Inferior parietal cortex (tissue), 1 donor: ENCODE data around the gene GTF2F2.
"Not testable (repeated sequence)": the region's sequence is repeated elsewhere in the genome, so short reads cannot be mapped to it uniquely, and the experiment has no call there.

ENCODE experiments used
- DNase-seq: peaks from one replicate; pipeline ENCODE4 v3.0.0-alpha.2; 2016; ENCODE audit errors: extremely low spot score

The GTF2F2 gene

GRCh38 chr13:45249662-45250061, 129.4 kb downstream of the GTF2F2 start:
- DNase-seq: no peak

- no peak for DNase-seq
These were observed 134.1 kb downstream of the GTF2F2 start for GRCh38 chr13:45254396-45254795.

- no peak for DNase-seq
These were observed 135.1 kb downstream of the GTF2F2 start for GRCh38 chr13:45255247-45255987.

GRCh38 chr13:45256254-45256653, 135.9 kb downstream of the GTF2F2 start:
- no peak for DNase-seq

- DNase-seq: no peak
These were observed 137.5 kb downstream of the GTF2F2 start for GRCh38 chr13:45257638-45258333.

DNA sequence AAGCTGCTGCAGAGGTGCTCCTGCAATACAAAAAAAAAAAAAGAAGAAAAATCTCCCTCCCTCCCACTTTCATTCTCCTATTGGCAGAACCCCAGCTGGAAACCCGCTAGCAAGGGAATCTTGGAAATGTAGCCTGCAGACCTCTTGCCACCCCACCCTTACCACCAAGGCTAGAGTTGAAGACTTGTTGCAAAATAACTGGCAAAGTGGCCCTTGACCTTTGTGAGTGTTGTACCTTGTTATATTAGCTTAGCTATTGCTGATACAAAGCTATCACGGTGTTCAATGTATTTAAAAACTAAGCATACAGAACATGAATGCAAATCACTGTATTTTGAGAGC, 138.0 kb downstream of the GTF2F2 start:
- DNase-seq: no peak

- DNase-seq: no peak
These were observed 146.9 kb downstream of the GTF2F2 start for GRCh38 chr13:45267215-45267614.

- no peak for DNase-seq
These were observed 148.9 kb downstream of the GTF2F2 start for GRCh38 chr13:45269204-45269603.

DNA sequence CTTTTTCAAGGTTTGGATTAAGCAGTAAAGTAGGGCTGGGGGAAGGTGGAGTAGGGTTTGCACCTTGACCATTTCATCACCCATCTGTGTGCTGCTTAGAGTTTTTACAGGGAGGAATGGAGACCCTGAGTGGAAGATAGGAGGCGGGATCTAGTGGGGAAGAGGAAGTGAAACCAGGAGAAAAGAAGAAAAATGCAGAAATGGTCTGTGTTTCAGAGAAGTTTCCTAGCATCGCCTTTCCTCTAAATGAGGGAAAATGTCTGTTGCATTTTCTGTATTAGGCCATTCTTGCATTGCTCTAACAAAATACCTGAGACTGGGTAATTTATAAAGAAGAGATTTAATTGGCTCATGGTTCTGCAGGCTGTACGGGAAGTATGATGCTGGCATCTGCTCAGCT, 156.6 kb downstream of the GTF2F2 start:
- no peak for DNase-seq

GRCh38 chr13:45278096-45278645, 157.9 kb downstream of the GTF2F2 start:
- DNase-seq: no peak

- DNase-seq: no peak
These were observed 159.7 kb downstream of the GTF2F2 start for GRCh38 chr13:45280011-45280410.

DNA sequence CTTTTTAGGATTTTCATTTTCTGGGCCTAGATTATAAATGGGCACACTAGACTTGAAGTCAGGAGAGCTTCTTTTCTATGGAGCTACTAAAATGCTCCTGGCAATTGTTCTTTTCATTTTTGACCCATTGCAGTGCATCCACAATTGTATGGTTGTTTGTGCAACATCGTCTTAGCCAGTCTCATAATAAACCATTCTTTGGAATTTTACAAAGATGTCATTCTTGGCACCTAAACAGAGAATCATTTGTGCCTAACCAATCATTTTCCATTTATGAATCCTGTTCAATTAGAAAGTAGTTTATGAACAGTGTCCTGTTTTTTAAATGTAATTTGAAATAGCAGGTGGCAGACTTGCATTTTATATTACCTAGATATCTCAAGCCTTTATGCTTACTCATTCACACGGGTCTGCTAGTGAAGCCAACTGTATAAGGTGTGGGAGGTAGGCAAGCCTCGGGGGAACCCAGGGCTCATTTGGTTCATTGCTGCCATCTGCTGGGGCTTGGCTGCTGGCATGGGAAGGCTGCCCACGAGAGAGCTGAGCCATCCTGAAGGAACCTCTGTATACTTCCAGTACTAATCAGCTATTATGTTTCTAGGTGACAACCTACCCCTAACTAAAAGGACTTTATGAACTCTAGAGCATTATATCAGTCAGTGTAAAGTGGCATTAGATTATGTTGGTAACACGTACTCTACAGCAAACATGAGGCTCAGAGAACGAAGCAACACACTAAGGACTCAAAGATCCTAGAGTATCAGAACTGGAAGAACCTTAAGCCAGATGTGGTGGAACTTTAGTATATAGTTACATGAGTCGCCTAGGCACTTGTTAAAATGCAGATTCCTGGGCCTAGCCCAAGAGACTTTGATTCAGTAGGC, 160.7 kb downstream of the GTF2F2 start:
- peak; percentile 92 for DNase-seq

DNA sequence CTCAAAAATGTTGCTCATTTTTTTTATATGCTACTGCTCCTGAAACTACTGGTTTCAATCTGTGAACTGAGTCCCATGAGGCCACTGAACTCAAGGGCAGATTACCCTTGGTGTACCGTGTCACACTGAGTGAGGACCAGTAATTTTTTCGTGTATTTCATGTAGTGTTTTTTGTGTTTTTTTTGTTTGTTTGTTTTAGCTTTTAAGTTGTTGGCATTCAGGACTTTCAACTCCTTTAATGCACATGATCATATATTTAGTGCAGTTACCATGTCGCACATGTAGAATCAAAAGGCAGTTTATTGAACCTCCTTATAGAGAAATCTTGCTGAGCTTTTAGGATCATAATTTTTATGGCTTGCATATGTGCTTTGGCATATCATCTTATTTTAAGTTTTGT, 162.7 kb downstream of the GTF2F2 start:
- DNase-seq: no peak

DNA sequence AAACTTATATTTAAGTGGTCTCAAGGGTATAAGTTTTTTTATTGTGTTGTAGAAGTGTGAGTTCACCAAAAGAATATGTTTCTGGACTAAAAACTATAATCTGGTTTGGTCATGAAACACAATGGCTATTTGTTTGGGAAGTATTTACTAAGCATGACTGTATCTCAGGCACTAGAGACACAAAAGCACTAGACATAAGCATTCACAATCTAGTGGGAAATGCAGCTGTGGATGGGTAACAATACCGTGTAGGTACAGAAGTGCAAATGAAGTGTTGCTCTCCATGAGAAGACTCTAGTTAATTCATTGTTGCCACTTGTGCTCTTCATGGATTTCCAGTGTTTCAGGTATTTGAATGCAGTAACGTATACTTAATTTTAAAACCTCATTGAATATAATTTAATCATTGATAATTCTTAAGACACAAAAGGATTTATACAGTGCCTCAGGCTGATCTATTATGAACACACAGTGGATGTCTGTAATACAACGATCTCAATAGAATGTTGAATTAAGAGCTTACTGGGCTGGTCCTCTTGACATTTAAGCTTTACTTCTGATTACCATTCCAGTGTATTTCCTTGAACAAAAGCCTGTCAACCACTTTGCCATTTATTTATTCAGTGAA, 169.7 kb downstream of the GTF2F2 start:
- no peak for DNase-seq

- no peak for DNase-seq
These were observed 171.9 kb downstream of the GTF2F2 start for GRCh38 chr13:45292176-45292575.

GRCh38 chr13:45295536-45295935, 175.2 kb downstream of the GTF2F2 start:
- DNase-seq: no peak

GRCh38 chr13:45296259-45296658, 175.9 kb downstream of the GTF2F2 start:
- DNase-seq: no peak

- no peak for DNase-seq
These were observed 177.3 kb downstream of the GTF2F2 start for GRCh38 chr13:45297456-45298205.

GRCh38 chr13:45298206-45298505, 177.8 kb downstream of the GTF2F2 start:
- DNase-seq: no peak

DNA sequence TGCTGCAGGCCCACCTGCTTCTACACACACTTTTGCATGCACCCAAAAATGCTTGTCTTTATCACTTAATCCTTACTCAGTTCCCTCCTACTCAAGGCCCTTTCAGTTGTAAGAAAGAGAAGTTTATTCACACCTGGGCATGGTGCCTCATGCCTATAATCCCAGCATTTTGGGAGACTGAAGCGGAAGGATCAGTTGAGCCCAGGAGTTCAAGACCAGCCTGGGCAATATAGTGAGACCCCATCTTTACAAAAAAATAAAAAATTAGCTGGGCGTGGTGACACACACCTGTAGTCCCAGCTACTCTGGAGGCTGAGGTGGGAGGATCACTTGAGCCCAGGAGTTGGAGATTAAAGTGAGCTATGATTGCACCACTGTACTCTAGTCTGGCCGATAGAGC, 178.2 kb downstream of the GTF2F2 start:
- DNase-seq: not testable (repeated sequence)

DNA sequence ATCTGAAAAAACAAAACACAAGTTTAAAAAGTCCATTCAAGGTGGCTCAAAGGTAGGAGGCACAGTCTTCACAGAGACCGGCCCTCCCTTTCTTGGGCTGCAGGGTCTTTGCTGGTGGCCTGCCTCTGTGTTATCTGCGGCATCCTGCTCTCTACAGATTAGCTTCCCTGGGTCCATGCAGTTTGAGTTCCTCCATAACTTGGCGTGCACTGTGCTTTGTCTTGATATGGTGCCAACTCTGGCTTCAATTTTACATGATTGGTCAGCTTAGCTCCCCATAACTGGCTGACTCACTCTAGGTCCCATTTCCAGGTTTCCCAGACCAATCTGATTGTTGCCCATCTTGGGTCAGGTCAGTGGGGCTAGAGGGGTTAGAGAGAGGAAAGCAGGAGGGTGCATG, 178.9 kb downstream of the GTF2F2 start:
- no peak for DNase-seq
